ENCODE results near the gene H2AZ2.

H2AZ2 gene

DNA sequence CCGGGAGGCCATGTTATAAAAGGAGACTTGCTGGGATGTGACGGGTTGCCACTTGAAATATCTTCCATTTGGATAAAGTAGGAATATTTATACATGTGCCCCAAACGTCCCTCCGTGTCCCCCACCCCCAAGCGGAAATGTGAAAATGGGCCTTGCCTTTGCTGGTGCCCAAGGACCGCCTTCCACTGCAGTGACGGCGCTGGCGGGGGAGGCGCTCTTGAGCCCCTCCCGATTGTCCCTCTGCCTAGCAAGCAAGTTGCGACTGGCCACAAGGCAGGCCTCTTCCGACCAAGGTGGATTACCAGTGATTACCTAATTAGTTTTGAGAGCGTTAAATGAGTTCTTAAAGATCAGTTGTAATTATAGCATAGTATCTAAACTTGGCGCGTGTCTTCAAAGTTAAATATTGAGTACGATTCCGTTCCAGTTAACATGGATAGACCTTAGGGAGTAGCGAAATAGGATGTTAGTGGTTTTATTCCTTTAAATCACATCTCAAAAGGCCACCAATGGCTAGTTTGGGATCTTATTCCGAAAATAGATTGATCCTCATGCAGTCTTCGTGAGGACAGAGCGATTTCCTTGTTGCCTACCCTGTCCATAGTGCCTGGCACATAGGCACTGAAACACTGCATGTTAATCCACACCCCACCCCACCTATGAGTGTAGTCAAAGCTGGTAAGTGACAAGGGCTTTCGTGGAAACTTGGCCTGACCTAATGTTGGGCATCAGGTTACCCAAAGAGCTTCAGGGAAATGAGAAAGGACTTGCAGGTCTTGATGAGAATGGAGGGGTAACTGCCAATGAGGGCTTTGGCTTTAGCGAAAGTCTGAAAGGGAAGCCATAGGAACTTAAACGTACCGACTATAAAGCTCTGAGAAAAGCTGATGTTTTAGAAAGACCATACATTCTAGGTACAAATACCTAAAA is 50.3 kb downstream of the H2AZ2 start:
- TF ChIP-seq FOXK2 (IDR thresholded peaks at IDR 0.05) (no peak), ELF4 (IDR thresholded peaks at IDR 0.05) (0 out of 2 replicates have a peak, but pooled peaks have one; percentile 38), NFRKB (IDR thresholded peaks at IDR 0.05) (peak; percentile 51; the same call in 1 of the 2 replicates), ARNT (IDR thresholded peaks at IDR 0.05) (no peak), L3MBTL2 (conservative IDR thresholded peaks at IDR 0.05) (no peak; the same call in 1 of the 2 replicates)

GRCh38 chr7:44796504-44797328 is 51.2 kb downstream of the H2AZ2 start, which contains the start of gene PPIA:
TSS of gene PPIA (plus strand) at chr7:44796681. CDS start at chr7:44796725, 44 bp downstream.
- ChIA-PET CTCF (interaction anchor here (0.6 kb wide), 1 partner anchor 217 kb away, joined by 3 read pairs; no protein-coding TSS in a partner anchor), POLR2A (interaction anchor here (0.6 to 2.4 kb wide), 8 partner anchors 9 to 215 kb away, joined by 3 to 17 read pairs (median 4); partner anchors contain the start of genes H2AZ2, OGDH, PURB and TMED4)
- peak; percentile 99 for DNase-seq (ENCODE audit: extremely low spot score)
- TF ChIP-seq BHLHE40 (IDR thresholded peaks at IDR 0.05; ENCODE audit: borderline replicate concordance) (no peak), CTBP1 (IDR thresholded peaks at IDR 0.05; ENCODE audit: borderline replicate concordance) (no peak), NFRKB (IDR thresholded peaks at IDR 0.05) (no peak; the same call in 1 of the 2 replicates), PKNOX1 (IDR thresholded peaks at IDR 0.05) (peak; percentile 100), ELF4 (IDR thresholded peaks at IDR 0.05) (peak; percentile 71), HDGF (IDR thresholded peaks at IDR 0.05; ENCODE audit: borderline replicate concordance) (no peak), FOXA1 (IDR thresholded peaks at IDR 0.05) (no peak), SP1 (IDR thresholded peaks at IDR 0.05) (no peak), L3MBTL2 (conservative IDR thresholded peaks at IDR 0.05) (peak; percentile 82)

More for the DNA sequence above, 50.3 kb downstream of the H2AZ2 start:
- peak; percentile 73 for DNase-seq (ENCODE audit: extremely low spot score)
- POLR2A ChIA-PET, result interaction anchor here (0.6 to 2.4 kb wide), 9 partner anchors 8 to 224 kb away, joined by 3 to 17 read pairs (median 5); partner anchors contain the start of genes DDX56, H2AZ2, OGDH and PURB
- CTCF ChIA-PET, result interaction anchor here (0.6 kb wide), 1 partner anchor 216 kb away, joined by 3 read pairs; no protein-coding TSS in a partner anchor

- DNase-seq (ENCODE audit: extremely low spot score), result peak; percentile 53
- ChIA-PET CTCF (no interaction called here), POLR2A (no interaction called here)
- peak; percentile 96 for TF ChIP-seq L3MBTL2 (conservative IDR thresholded peaks at IDR 0.05)
- TF ChIP-seq ZNF384 (IDR thresholded peaks at IDR 0.05), result no peak
Measured at GRCh38 chr7:44796034-44796503, 51.8 kb downstream of the H2AZ2 start.

- ChIA-PET POLR2A (interaction anchor here (0.8 to 1.3 kb wide), 2 partner anchors 54 to 220 kb away, joined by 3 read pairs; partner anchors contain the start of genes DDX56 and H2AZ2), CTCF (interaction anchor here (0.7 kb wide), 1 partner anchor 178 kb away, joined by 3 read pairs; no protein-coding TSS in a partner anchor)
- no peak for TF ChIP-seq SUZ12 (IDR thresholded peaks at IDR 0.05)
- TF ChIP-seq NFRKB (IDR thresholded peaks at IDR 0.05), result no peak
- TF ChIP-seq FOXM1 (IDR thresholded peaks at IDR 0.05; ENCODE audit: borderline replicate concordance), result no peak
- TF ChIP-seq BHLHE40 (IDR thresholded peaks at IDR 0.05; ENCODE audit: borderline replicate concordance), result no peak
- no peak for TF ChIP-seq FOXK2 (IDR thresholded peaks at IDR 0.05)
- no peak for TF ChIP-seq L3MBTL2 (conservative IDR thresholded peaks at IDR 0.05)
- TF ChIP-seq FOXA1 (IDR thresholded peaks at IDR 0.05), result no peak
- DNase-seq (ENCODE audit: extremely low spot score), result no peak
Measured at GRCh38 chr7:44794331-44794730, 53.6 kb downstream of the H2AZ2 start.

DNA sequence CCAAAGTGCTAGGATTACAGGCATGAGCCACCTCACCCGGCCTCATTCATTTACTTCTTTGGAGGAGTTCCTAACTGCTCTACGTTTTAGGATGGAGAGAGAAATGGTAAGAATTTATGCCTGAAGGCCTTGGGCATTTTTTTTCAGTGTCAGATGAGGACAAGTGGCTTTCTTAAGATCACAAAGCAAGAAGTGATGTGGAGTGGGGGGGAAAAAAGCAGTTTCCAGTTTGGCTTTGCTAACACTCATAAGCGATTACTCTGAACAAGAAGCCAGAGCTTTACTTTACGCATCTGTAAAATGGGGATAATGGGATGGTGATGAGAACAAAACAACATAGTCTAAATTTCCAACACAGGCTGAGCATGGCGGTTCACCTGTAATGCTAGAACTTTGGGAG is 54.0 kb downstream of the H2AZ2 start:
- no peak for DNase-seq (ENCODE audit: extremely low spot score)
- no peak for TF ChIP-seq HDGF (IDR thresholded peaks at IDR 0.05; ENCODE audit: borderline replicate concordance)
- no peak for TF ChIP-seq ARNT (IDR thresholded peaks at IDR 0.05)
- no peak for TF ChIP-seq L3MBTL2 (conservative IDR thresholded peaks at IDR 0.05)
- TF ChIP-seq ZNF384 (IDR thresholded peaks at IDR 0.05), result no peak
- TF ChIP-seq FOXM1 (IDR thresholded peaks at IDR 0.05; ENCODE audit: borderline replicate concordance), result no peak
- TF ChIP-seq PKNOX1 (IDR thresholded peaks at IDR 0.05), result no peak
- no peak for TF ChIP-seq CTBP1 (IDR thresholded peaks at IDR 0.05; ENCODE audit: borderline replicate concordance)
- no peak for TF ChIP-seq NFRKB (IDR thresholded peaks at IDR 0.05)
- no peak for TF ChIP-seq BHLHE40 (IDR thresholded peaks at IDR 0.05; ENCODE audit: borderline replicate concordance)
- TF ChIP-seq SP1 (IDR thresholded peaks at IDR 0.05), result no peak
- TF ChIP-seq ELF4 (IDR thresholded peaks at IDR 0.05), result no peak
- TF ChIP-seq FOXK2 (IDR thresholded peaks at IDR 0.05), result no peak
- TF ChIP-seq SUZ12 (IDR thresholded peaks at IDR 0.05), result no peak
- TF ChIP-seq FOXA1 (IDR thresholded peaks at IDR 0.05), result no peak
- no peak for TF ChIP-seq TARDBP (IDR thresholded peaks at IDR 0.05)
- TF ChIP-seq LEF1 (IDR thresholded peaks at IDR 0.05; ENCODE audit: borderline replicate concordance), result no peak
- ChIA-PET POLR2A (interaction anchor here (0.8 to 1.3 kb wide), 2 partner anchors 54 to 220 kb away, joined by 3 read pairs; partner anchors contain the start of genes DDX56 and H2AZ2), CTCF (no interaction called here)

Data from HEK293T (cell line).